ENCODE measurements around the gene PLGRKT. TPM values are rescaled to one million over a fixed set of nuclear protein-coding genes. Genes with fewer than 3 reads are reported as not detected.

The PLGRKT gene
- polyA plus RNA-seq (2013, experiment 1 of 4): 27.0 TPM
- polyA plus RNA-seq (2013, experiment 2 of 4): 29.9 TPM
- 30.8 TPM for polyA plus RNA-seq (2013, experiment 3 of 4)
- polyA plus RNA-seq (2013, experiment 4 of 4): 36.8 TPM

GRCh38 chr9:5437254-5438216, at the start of gene PLGRKT:
Gene PLGRKT, minus strand, starts transcription at chr9:5437925. Its CDS starts 5,948 bp downstream, at chr9:5431977.
- Histone ChIP-seq H3K4me3 (ENCODE audit: insufficient read depth, low read depth, low read length) (peak within 1 kb of the TSS; percentile 80), H3K27me3 (ENCODE audit: control insufficient read depth, insufficient read depth, low read length, poor library complexity, severe bottlenecking) (no peaks in the 10 kb centered on the region), H3K4me1 (ENCODE audit: control insufficient read depth, insufficient read depth, low read length) (no peaks in the 10 kb centered on the region), H3K36me3 (ENCODE audit: control insufficient read depth, insufficient read depth, low read length) (peaks cover 7% of the 10 kb centered on the region), H3K9me3 (ENCODE audit: control insufficient read depth, low read length) (no peaks in the 10 kb centered on the region), H3K27ac (ENCODE audit: insufficient read depth, low read depth, low read length, poor library complexity, severe bottlenecking) (peak within 1 kb of the TSS; percentile 47)
- 4 to 5% methylated on average over 55 of the region's 55 CpGs for WGBS, 2 experiments

DNA sequence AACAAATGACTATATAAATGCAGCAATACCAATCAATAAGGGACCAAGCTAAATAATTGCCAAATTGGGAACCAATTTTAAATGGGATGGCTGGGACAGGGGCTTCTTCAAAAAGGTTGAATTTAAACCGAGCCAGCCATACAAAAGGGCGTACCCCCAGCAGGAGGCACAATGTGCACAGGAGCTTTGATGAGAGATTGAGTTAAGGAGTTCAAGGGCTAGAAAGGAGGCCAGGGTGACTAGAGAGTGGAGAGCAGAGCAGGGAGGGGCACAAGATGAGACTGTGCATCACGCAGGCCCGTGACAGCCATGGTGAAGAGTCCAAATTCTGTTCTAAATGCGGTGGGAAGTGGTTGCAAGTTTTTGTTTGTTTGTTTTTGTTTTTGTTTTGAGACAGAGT, 49.3 kb upstream of the PLGRKT start:
- Histone ChIP-seq H3K27ac (ENCODE audit: insufficient read depth, low read depth, low read length, poor library complexity, severe bottlenecking) (no peak overlapping the region), H3K9me3 (ENCODE audit: control insufficient read depth, low read length) (no peaks in the 10 kb centered on the region), H3K4me1 (ENCODE audit: control insufficient read depth, insufficient read depth, low read length) (no peaks in the 10 kb centered on the region), H3K27me3 (ENCODE audit: control insufficient read depth, insufficient read depth, low read length, poor library complexity, severe bottlenecking) (no peaks in the 10 kb centered on the region), H3K36me3 (ENCODE audit: control insufficient read depth, insufficient read depth, low read length) (no peaks in the 10 kb centered on the region), H3K4me3 (ENCODE audit: insufficient read depth, low read depth, low read length) (no peak overlapping the region)
- WGBS, 2 experiments: 93 to 94% methylated on average over 5 of the region's 5 CpGs

DNA sequence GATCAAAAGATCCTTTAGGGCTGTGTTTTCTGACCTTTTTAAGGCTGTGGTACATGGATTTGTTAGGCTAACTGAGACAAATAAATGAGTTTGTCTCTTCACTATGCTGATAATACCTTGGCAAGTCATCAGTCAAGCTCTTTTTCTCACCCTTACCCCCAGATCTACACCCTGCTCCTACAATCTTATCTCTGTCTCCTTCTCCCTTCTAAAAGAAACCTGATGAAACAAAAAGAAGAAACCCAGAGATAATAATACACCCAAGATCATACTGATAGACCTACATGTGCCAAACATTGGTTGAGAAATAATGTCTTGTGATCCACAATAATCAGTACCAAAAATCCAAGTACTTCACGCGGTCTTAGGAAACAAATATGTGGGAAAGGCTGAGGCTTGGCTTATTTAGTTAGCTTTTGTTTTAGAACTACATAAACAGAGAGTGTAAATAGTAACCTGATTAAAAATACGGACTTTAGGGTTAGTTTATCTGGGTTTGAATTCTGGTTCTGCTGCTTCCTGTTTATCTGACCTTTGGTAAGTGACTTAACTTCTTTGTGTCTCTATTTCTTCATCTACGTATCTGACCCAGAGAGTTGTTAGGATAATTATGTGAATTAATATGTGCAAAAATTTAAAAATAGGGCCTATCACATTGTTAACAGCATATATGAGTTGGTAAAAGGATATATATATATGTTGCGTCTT, 47.8 kb upstream of the PLGRKT start:
- 74 to 94% methylated on average over 2 to 5 of the region's 5 CpGs for WGBS, 2 experiments
- Histone ChIP-seq H3K9me3 (ENCODE audit: control insufficient read depth, low read length) (no peaks in the 10 kb centered on the region), H3K4me1 (ENCODE audit: control insufficient read depth, insufficient read depth, low read length) (no peaks in the 10 kb centered on the region), H3K4me3 (ENCODE audit: insufficient read depth, low read depth, low read length) (no peak overlapping the region), H3K27me3 (ENCODE audit: control insufficient read depth, insufficient read depth, low read length, poor library complexity, severe bottlenecking) (no peaks in the 10 kb centered on the region), H3K36me3 (ENCODE audit: control insufficient read depth, insufficient read depth, low read length) (no peaks in the 10 kb centered on the region), H3K27ac (ENCODE audit: insufficient read depth, low read depth, low read length, poor library complexity, severe bottlenecking) (no peak overlapping the region)

DNA sequence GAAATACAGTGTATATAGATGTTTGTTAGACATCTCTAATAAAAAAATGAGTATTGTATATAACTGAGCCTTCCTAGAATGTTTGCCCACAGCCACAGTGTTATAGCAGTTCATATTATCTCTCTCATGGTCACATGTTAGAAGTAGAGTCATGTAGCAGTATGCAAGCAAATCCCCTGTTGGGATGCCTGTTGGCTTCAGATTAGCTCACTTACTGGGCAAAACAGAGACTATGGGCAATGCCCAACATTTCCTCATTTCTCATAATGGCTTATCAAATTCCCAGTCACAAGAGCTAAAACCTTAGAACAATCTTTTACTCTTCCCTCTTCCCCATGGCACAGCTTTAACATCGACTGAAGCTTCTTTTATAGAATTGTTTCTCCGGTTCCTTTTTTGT, 45.6 kb upstream of the PLGRKT start:
- Histone ChIP-seq H3K4me3 (ENCODE audit: insufficient read depth, low read depth, low read length) (no peak overlapping the region), H3K4me1 (ENCODE audit: control insufficient read depth, insufficient read depth, low read length) (no peaks in the 10 kb centered on the region), H3K27me3 (ENCODE audit: control insufficient read depth, insufficient read depth, low read length, poor library complexity, severe bottlenecking) (no peaks in the 10 kb centered on the region), H3K36me3 (ENCODE audit: control insufficient read depth, insufficient read depth, low read length) (no peaks in the 10 kb centered on the region), H3K9me3 (ENCODE audit: control insufficient read depth, low read length) (no peaks in the 10 kb centered on the region), H3K27ac (ENCODE audit: insufficient read depth, low read depth, low read length, poor library complexity, severe bottlenecking) (no peak overlapping the region)
- 100% methylated on average over 1 to 2 of the region's 2 CpGs for WGBS, 2 experiments

GRCh38 chr9:5482194-5482593, 44.5 kb upstream of the PLGRKT start:
- Histone ChIP-seq H3K9me3 (ENCODE audit: control insufficient read depth, low read length) (no peaks in the 10 kb centered on the region), H3K27me3 (ENCODE audit: control insufficient read depth, insufficient read depth, low read length, poor library complexity, severe bottlenecking) (no peaks in the 10 kb centered on the region), H3K4me3 (ENCODE audit: insufficient read depth, low read depth, low read length) (no peak overlapping the region), H3K36me3 (ENCODE audit: control insufficient read depth, insufficient read depth, low read length) (no peaks in the 10 kb centered on the region), H3K4me1 (ENCODE audit: control insufficient read depth, insufficient read depth, low read length) (no peaks in the 10 kb centered on the region), H3K27ac (ENCODE audit: insufficient read depth, low read depth, low read length, poor library complexity, severe bottlenecking) (no peak overlapping the region)
- 73 to 83% methylated on average over 8 of the region's 8 CpGs for WGBS, 2 experiments

- no peaks in the 10 kb centered on the region for H3K4me1 ChIP-seq (ENCODE audit: control insufficient read depth, insufficient read depth, low read length)
- H3K4me3 ChIP-seq (ENCODE audit: insufficient read depth, low read depth, low read length): no peak overlapping the region
- no peaks in the 10 kb centered on the region for H3K9me3 ChIP-seq (ENCODE audit: control insufficient read depth, low read length)
- H3K36me3 ChIP-seq (ENCODE audit: control insufficient read depth, insufficient read depth, low read length): no peaks in the 10 kb centered on the region
- H3K27me3 ChIP-seq (ENCODE audit: control insufficient read depth, insufficient read depth, low read length, poor library complexity, severe bottlenecking): no peaks in the 10 kb centered on the region
- WGBS, 2 experiments: 93 to 95% methylated on average over 4 to 5 of the region's 5 CpGs
- no peak overlapping the region for H3K27ac ChIP-seq (ENCODE audit: insufficient read depth, low read depth, low read length, poor library complexity, severe bottlenecking)
These were observed 43.8 kb upstream of the PLGRKT start for GRCh38 chr9:5481322-5482040.

- Histone ChIP-seq H3K27ac (ENCODE audit: insufficient read depth, low read depth, low read length, poor library complexity, severe bottlenecking) (no peak overlapping the region), H3K27me3 (ENCODE audit: control insufficient read depth, insufficient read depth, low read length, poor library complexity, severe bottlenecking) (no peaks in the 10 kb centered on the region), H3K4me3 (ENCODE audit: insufficient read depth, low read depth, low read length) (no peak overlapping the region), H3K9me3 (ENCODE audit: control insufficient read depth, low read length) (no peaks in the 10 kb centered on the region), H3K36me3 (ENCODE audit: control insufficient read depth, insufficient read depth, low read length) (no peaks in the 10 kb centered on the region), H3K4me1 (ENCODE audit: control insufficient read depth, insufficient read depth, low read length) (no peaks in the 10 kb centered on the region)
- WGBS, 2 experiments: 94 to 98% methylated on average over 3 to 4 of the region's 4 CpGs
These were observed 43.2 kb upstream of the PLGRKT start for GRCh38 chr9:5480919-5481318.

DNA sequence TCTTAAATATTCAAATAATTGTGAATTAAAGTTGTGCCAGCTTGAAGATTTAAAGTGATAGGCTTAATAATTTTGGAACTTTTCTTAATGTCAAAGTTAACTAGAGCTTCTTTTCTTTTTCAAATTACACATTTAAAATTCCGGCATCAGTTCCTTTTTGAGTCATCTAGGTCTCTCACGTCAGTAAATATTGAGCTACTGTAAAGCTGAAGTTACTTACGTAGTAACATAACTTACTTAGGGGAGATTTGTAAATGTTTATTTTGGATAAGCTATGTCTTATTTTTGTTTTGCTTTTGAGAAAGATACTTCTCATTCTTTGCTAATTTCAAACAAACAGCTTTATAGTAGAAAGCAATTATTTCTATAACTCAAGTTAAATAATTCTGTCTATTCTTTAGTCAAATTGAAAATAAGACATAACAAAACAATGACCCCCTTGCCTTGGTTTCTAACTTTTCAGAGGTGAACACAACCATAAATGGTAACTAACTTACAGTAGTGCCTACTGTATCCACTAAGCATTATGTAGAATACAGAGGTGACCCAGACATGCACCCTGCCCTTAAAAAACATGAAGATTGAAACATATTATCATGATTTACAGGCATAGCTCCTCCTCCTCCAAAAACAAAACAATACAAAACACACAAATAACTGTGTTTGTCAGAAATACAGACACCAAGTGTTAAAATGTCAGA, 42.4 kb upstream of the PLGRKT start:
- H3K27ac ChIP-seq (ENCODE audit: insufficient read depth, low read depth, low read length, poor library complexity, severe bottlenecking): no peak overlapping the region
- H3K27me3 ChIP-seq (ENCODE audit: control insufficient read depth, insufficient read depth, low read length, poor library complexity, severe bottlenecking): no peaks in the 10 kb centered on the region
- no peaks in the 10 kb centered on the region for H3K4me1 ChIP-seq (ENCODE audit: control insufficient read depth, insufficient read depth, low read length)
- H3K36me3 ChIP-seq (ENCODE audit: control insufficient read depth, insufficient read depth, low read length): no peaks in the 10 kb centered on the region
- 92 to 98% methylated on average over 2 to 3 of the region's 3 CpGs for WGBS, 2 experiments
- H3K4me3 ChIP-seq (ENCODE audit: insufficient read depth, low read depth, low read length): no peak overlapping the region
- no peaks in the 10 kb centered on the region for H3K9me3 ChIP-seq (ENCODE audit: control insufficient read depth, low read length)

DNA sequence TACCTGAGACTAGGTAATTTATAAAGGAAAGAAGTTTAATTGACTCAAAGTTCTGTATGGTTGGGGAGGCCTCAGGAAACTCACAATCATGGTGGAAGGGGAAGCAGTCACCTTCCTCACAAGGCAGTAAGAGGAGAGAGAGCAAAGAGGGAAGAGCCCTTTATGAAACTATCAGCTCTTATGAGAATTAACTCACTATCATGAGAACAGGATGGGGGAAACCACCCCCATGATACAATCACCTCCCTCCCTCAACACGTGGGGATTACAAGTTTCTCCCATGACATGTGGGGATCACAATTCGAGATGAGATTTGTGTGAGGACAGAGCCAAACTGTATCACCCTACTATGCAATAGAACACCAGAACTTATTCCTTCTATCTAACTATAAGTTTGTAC, 40.5 kb upstream of the PLGRKT start:
- Histone ChIP-seq H3K4me3 (ENCODE audit: insufficient read depth, low read depth, low read length) (no peak overlapping the region), H3K4me1 (ENCODE audit: control insufficient read depth, insufficient read depth, low read length) (no peaks in the 10 kb centered on the region), H3K27ac (ENCODE audit: insufficient read depth, low read depth, low read length, poor library complexity, severe bottlenecking) (no peak overlapping the region), H3K9me3 (ENCODE audit: control insufficient read depth, low read length) (no peaks in the 10 kb centered on the region), H3K36me3 (ENCODE audit: control insufficient read depth, insufficient read depth, low read length) (no peaks in the 10 kb centered on the region), H3K27me3 (ENCODE audit: control insufficient read depth, insufficient read depth, low read length, poor library complexity, severe bottlenecking) (no peaks in the 10 kb centered on the region)
- WGBS, 2 experiments: 88 to 93% methylated on average over 2 of the region's 2 CpGs

Measured in ectodermal cell (in vitro differentiated cells).